ENCODE results near the gene IRAK2.

Gene IRAK2

GRCh38 chr3:10292505-10293419, 128.0 kb downstream of the IRAK2 start, which contains the start of gene GHRL:
TSS of gene GHRL (minus strand) at chr3:10292947. CDS start at chr3:10290180, 2,767 bp downstream.
- Histone ChIP-seq H3K27ac (ENCODE audit: low read length) (no peak within 1 kb of the TSS), H2AFZ (ENCODE audit: low read depth, low read length) (no peak within 1 kb of the TSS), H4K20me1 (ENCODE audit: insufficient read depth, low read length) (no peaks in the 10 kb centered on the region), H3K27me3 (ENCODE audit: insufficient read depth, low read length, poor library complexity) (no peaks in the 10 kb centered on the region), H3K4me2 (ENCODE audit: insufficient read depth, low read length) (no peak within 1 kb of the TSS), H3K4me1 (ENCODE audit: insufficient read depth, low read length) (no peaks in the 10 kb centered on the region), H3K4me3 (ENCODE audit: low read depth in 1 of 2, low read length in 2 of 2) (no peak within 1 kb of the TSS), H3K79me2 (ENCODE audit: insufficient read depth, low read length) (no peaks in the 10 kb centered on the region), H3K36me3 (ENCODE audit: insufficient read depth, low read length) (peaks cover 22% of the 10 kb centered on the region; the same call in 1 of the 2 replicates), H3K9me3 (ENCODE audit: insufficient read depth, low read length, severe bottlenecking) (no peaks in the 10 kb centered on the region), H3K9ac (ENCODE audit: low read depth, low read length) (no peak within 1 kb of the TSS)
- DNase-seq, result no peak
- no peak for TF ChIP-seq EZH2 (IDR thresholded peaks at IDR 0.05; ENCODE audit: borderline replicate concordance, low read depth, low read length, severe bottlenecking)
- no peak for ATAC-seq (ENCODE audit: insufficient read depth, low read depth)

Measured in DND-41 (cell line).